Right lobe of liver (tissue), 4 donors: ENCODE data around the gene CYP27B1.

Experiments used
- POLR2A ChIP-seq: fragments of 450-650 bp; IDR thresholded peaks from one replicate; pipeline ENCODE4 v1.6.1; 2017; ENCODE audit warnings: antibody characterized with exemption, mild to moderate bottlenecking
- TF ChIP-seq, protein P1 (sequence below), 4 donors: fragments of 200-600 bp in 3 of 4; fragments of 450-650 bp in 1 of 4; IDR thresholded peaks; one replicate each; pipeline versions ENCODE4 v1.5.1 to v1.8.0; 2016 to 2022; ENCODE audit warnings: antibody characterized with exemption in 4 of 4, mild to moderate bottlenecking in 2 of 4
- donor health status: DM: no; HTN: no; CAD: no.
- donor health status: DM: no; HTN: no; CAD: no.
- donor health status: DM: no; HTN: yes; CAD: no.

DNA sequence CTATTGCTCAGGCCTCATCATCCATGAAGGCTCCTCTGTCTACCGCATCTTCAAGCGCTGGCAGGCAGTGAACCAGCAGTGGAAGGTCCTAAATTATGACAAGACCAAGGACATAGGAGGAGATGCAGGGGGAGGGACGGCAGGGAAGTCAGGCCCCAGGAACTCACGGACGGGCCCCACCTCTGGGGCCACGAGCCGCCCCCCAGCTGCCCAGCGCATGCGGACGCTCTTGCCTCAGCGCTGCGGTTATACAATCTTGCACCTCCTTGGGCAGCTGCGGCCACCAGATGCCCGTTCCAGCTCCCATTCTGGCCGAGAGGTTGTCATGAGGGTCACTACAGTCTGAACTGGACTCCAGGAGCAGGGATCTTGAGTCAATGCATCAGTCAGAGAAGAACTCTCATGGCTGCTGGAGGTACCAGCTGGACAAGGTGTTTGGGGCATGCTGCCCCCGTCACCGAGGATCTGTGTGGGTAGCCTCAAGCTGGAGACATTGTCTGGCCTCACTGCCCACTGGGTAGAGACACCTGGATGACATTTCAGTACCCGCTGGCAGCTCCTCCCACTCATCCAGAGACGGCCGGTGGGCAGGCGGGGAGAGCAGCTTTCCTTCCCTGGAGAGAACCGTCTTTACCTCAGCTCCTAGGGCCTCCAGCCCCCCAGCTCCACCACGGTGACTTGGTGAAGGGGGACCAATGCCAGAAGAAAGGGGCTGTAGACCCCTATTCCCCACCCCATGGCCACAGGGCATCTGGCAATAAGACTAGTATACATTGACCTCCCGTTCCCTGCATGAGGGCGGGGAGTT is 8.1 kb downstream of the CYP27B1 start:
- TF ChIP-seq, protein P1, sequence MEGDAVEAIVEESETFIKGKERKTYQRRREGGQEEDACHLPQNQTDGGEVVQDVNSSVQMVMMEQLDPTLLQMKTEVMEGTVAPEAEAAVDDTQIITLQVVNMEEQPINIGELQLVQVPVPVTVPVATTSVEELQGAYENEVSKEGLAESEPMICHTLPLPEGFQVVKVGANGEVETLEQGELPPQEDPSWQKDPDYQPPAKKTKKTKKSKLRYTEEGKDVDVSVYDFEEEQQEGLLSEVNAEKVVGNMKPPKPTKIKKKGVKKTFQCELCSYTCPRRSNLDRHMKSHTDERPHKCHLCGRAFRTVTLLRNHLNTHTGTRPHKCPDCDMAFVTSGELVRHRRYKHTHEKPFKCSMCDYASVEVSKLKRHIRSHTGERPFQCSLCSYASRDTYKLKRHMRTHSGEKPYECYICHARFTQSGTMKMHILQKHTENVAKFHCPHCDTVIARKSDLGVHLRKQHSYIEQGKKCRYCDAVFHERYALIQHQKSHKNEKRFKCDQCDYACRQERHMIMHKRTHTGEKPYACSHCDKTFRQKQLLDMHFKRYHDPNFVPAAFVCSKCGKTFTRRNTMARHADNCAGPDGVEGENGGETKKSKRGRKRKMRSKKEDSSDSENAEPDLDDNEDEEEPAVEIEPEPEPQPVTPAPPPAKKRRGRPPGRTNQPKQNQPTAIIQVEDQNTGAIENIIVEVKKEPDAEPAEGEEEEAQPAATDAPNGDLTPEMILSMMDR (IDR thresholded peaks at IDR 0.05), result no peak
- TF ChIP-seq POLR2A, result no peak
